GM23338 (cell line): Measurements from ENCODE around the gene ACP5.

ENCODE experiments used
- CREB1 ChIP-seq: fragments of 250-450 bp; sonication (Bioruptor Pico); IDR thresholded peaks from 2 replicates; pipeline ENCODE4 v1.5.0; 2020; ENCODE audit warnings: low read depth, mild to moderate bottlenecking, moderate library complexity
- CTCF ChIP-seq, 2 experiments: fragments of 200-600 bp in 1 of 2; sonication (generic) in 1 of 2; conservative IDR thresholded peaks; 2 replicates each; pipeline versions ENCODE4 v1.5.1 to v1.6.1; 2016 to 2017; ENCODE audit warnings: antibody characterized with exemption in 2 of 2, low read depth in 2 of 2, mild to moderate bottlenecking in 2 of 2, moderate library complexity in 1 of 2

- TF ChIP-seq CTCF (conservative IDR thresholded peaks at IDR 0.05; ENCODE audit: low read depth in 2 of 2) (no peak), CREB1 (CRISPR knock-in tag) (no peak)
These were observed 20.6 kb upstream of the ACP5 start for GRCh38 chr19:11598103-11598483.
